H9 (cell line): ENCODE data around the gene ACSS2. TPM values are rescaled to one million over a fixed set of nuclear protein-coding genes. Genes with fewer than 3 reads are reported as not detected.

Experiments used
- DNase-seq: peaks from one replicate; pipeline ENCODE4 v3.0.0-alpha.2; 2017
- H2AFZ ChIP-seq: one replicate; pipeline ENCODE4 v1.6.1; 2013; ENCODE audit warnings: mild to moderate bottlenecking, low read length, control low read depth, moderate library complexity
- H2AK5ac ChIP-seq: 2 replicates; pipeline ENCODE4 v1.6.1; 2013; ENCODE audit warnings: low read length, control low read depth, mixed read lengths; ENCODE audit not compliant: insufficient read length
- H2BK120ac ChIP-seq: one replicate; pipeline ENCODE4 v1.6.1; 2013; ENCODE audit warnings: low read depth, mild to moderate bottlenecking, low read length, control low read depth, inconsistent platforms; ENCODE audit not compliant: poor library complexity, severe bottlenecking
- H2BK12ac ChIP-seq: 2 replicates; pipeline ENCODE4 v1.6.1; 2013; ENCODE audit warnings: low read length, control low read depth, mixed read lengths, low read depth; ENCODE audit not compliant: insufficient read length
- H2BK15ac ChIP-seq: 2 replicates; pipeline ENCODE4 v1.6.1; 2013; ENCODE audit warnings: low read depth, low read length, control low read depth
- H2BK20ac ChIP-seq: one replicate; pipeline ENCODE4 v1.6.1; 2013; ENCODE audit warnings: low read depth, mild to moderate bottlenecking, low read length, control low read depth, inconsistent platforms; ENCODE audit not compliant: poor library complexity, severe bottlenecking
- H2BK5ac ChIP-seq: 2 replicates; pipeline ENCODE4 v1.6.1; 2013; ENCODE audit warnings: low read length, control low read depth, mixed read lengths; ENCODE audit not compliant: insufficient read length
- H3K14ac ChIP-seq: 2 replicates; pipeline ENCODE4 v1.6.1; 2013; ENCODE audit warnings: low read length, control low read depth; ENCODE audit not compliant: insufficient read depth
- H3K18ac ChIP-seq: 2 replicates; pipeline ENCODE4 v1.6.1; 2013; ENCODE audit warnings: low read depth, mild to moderate bottlenecking, mixed read lengths, low read length, control low read depth; ENCODE audit not compliant: insufficient read length
- H3K23ac ChIP-seq: 2 replicates; pipeline ENCODE4 v1.6.1; 2013; ENCODE audit warnings: low read length, control low read depth, mixed read lengths, low read depth; ENCODE audit not compliant: insufficient read length
- H3K23me2 ChIP-seq: 2 replicates; pipeline ENCODE4 v1.6.1; 2013; ENCODE audit warnings: low read depth, mild to moderate bottlenecking, mixed read lengths, low read length, control low read depth; ENCODE audit not compliant: insufficient read length, poor library complexity, severe bottlenecking
- H3K27ac ChIP-seq: 2 replicates; pipeline ENCODE4 v1.5.1; 2013; ENCODE audit warnings: low read length, control low read depth, mixed read lengths, low read depth; ENCODE audit not compliant: insufficient read length
- H3K27me3 ChIP-seq: 2 replicates; pipeline ENCODE4 v1.6.1; 2013; ENCODE audit warnings: low read length, control low read depth, inconsistent platforms; ENCODE audit not compliant: insufficient read depth
- H3K4ac ChIP-seq: 2 replicates; pipeline ENCODE4 v1.6.1; 2013; ENCODE audit warnings: low read depth, mild to moderate bottlenecking, control low read depth, inconsistent platforms, low read length, moderate library complexity
- H3K4me1 ChIP-seq: 2 replicates; pipeline ENCODE4 v1.6.1; 2013; ENCODE audit warnings: low read length, control low read depth, inconsistent platforms; ENCODE audit not compliant: insufficient read depth
- H3K4me2 ChIP-seq: 2 replicates; pipeline ENCODE4 v1.6.1; 2013; ENCODE audit warnings: low read length, control low read depth, mixed read lengths; ENCODE audit not compliant: insufficient read length, insufficient read depth
- H3K56ac ChIP-seq: 2 replicates; pipeline ENCODE4 v1.6.1; 2013; ENCODE audit warnings: low read depth, mild to moderate bottlenecking, mixed read lengths, low read length, control low read depth; ENCODE audit not compliant: insufficient read length
- H3K79me1 ChIP-seq: 2 replicates; pipeline ENCODE4 v1.6.1; 2013; ENCODE audit warnings: low read depth, mild to moderate bottlenecking, moderate library complexity, low read length, control low read depth, inconsistent platforms; ENCODE audit not compliant: insufficient read depth, poor library complexity, severe bottlenecking
- H3K79me2 ChIP-seq: 2 replicates; pipeline ENCODE4 v1.6.1; 2013; ENCODE audit warnings: low read length, control low read depth, inconsistent platforms; ENCODE audit not compliant: insufficient read depth
- H3K9ac ChIP-seq: 2 replicates; pipeline ENCODE4 v1.6.1; 2013; ENCODE audit warnings: low read length, control low read depth, mixed read lengths; ENCODE audit not compliant: insufficient read length; ENCODE audit errors: extremely low read depth
- H3K9me3 ChIP-seq: one replicate; pipeline ENCODE4 v1.6.1; 2013; ENCODE audit warnings: low read depth, low read length, inconsistent platforms; ENCODE audit not compliant: control insufficient read depth
- H3T11ph ChIP-seq: one replicate; pipeline ENCODE4 v1.6.1; 2013; ENCODE audit warnings: mild to moderate bottlenecking, low read length, control low read depth, inconsistent platforms
- H4K20me1 ChIP-seq: one replicate; pipeline ENCODE4 v1.6.1; 2013; ENCODE audit not compliant: control insufficient read depth, insufficient read length, insufficient read depth
- H4K5ac ChIP-seq: 2 replicates; pipeline ENCODE4 v1.6.1; 2013; ENCODE audit warnings: low read depth, mild to moderate bottlenecking, mixed read lengths, low read length, control low read depth; ENCODE audit not compliant: insufficient read length
- H4K8ac ChIP-seq: replicated peaks from 2 replicates; pipeline ENCODE4 v1.6.1; 2013; ENCODE audit warnings: low read length, control low read depth, mixed read lengths, low read depth; ENCODE audit not compliant: insufficient read length
- H4K91ac ChIP-seq: 2 replicates; pipeline ENCODE4 v1.6.1; 2013; ENCODE audit warnings: low read depth, mild to moderate bottlenecking, moderate library complexity, mixed read lengths, low read length, control low read depth; ENCODE audit not compliant: insufficient read length
- H3K27ac Mint-ChIP-seq, 3 experiments: 2 replicates in 2 of 3; 3 replicates in 1 of 3; pipeline ENCODE4 v1.8.0; 2020 to 2021; ENCODE audit warnings: mixed read lengths in 3 of 3, mild to moderate bottlenecking in 1 of 3, moderate library complexity in 1 of 3
- H3K27me3 Mint-ChIP-seq: 2 replicates; pipeline ENCODE4 v1.8.0; 2021; ENCODE audit warnings: low read depth, mild to moderate bottlenecking, moderate library complexity, mixed read lengths
- H3K36me3 Mint-ChIP-seq, 3 experiments: 2 replicates in 2 of 3; 3 replicates in 1 of 3; pipeline ENCODE4 v1.8.0; 2020 to 2021; ENCODE audit warnings: low read depth in 3 of 3, mixed read lengths in 3 of 3; ENCODE audit not compliant: insufficient read depth in 1 of 3
- H3K4me1 Mint-ChIP-seq, 2 experiments: 2 replicates each; pipeline ENCODE4 v1.8.0; 2020; ENCODE audit warnings: mixed read lengths in 2 of 2
- H3K4me3 Mint-ChIP-seq, 2 experiments: 2 replicates in 1 of 2; 3 replicates in 1 of 2; pipeline ENCODE4 v1.8.0; 2020 to 2021; ENCODE audit warnings: mild to moderate bottlenecking in 2 of 2, mixed read lengths in 2 of 2, moderate library complexity in 1 of 2
- H3K9me3 Mint-ChIP-seq, 2 experiments: 2 replicates in 1 of 2; 3 replicates in 1 of 2; pipeline ENCODE4 v1.8.0; 2020; ENCODE audit warnings: mild to moderate bottlenecking in 2 of 2, mixed read lengths in 2 of 2, moderate library complexity in 1 of 2
- WGBS: extraction: QIAGEN DNeasy Blood & Tissue Kit; methylation state at CpG from one replicate; pipeline ENCODE4 v1.1.7; 2013; ENCODE audit warnings: missing lambda C conversion rate, low lambda C conversion rate, mixed read lengths; ENCODE audit not compliant: insufficient read length; ENCODE audit errors: extremely low coverage; 5-methylcytosine and 5-hydroxymethylcytosine counted together
- total RNA-seq: library from RNA; stranded (reverse); gene quantifications from 2 replicates; pipeline ENCODE4 v1.2.1, GENCODE V29; 2021
- TF ChIP-seq, protein P1 (sequence below): fragments of 200-600 bp; sonication (generic); conservative IDR thresholded peaks from 3 replicates; pipeline ENCODE4 v1.8.0; 2021; ENCODE audit warnings: antibody characterized with exemption, mild to moderate bottlenecking

ACSS2 gene
- total RNA-seq, 1 experiment from 2014 or later = 15.4 TPM

DNA sequence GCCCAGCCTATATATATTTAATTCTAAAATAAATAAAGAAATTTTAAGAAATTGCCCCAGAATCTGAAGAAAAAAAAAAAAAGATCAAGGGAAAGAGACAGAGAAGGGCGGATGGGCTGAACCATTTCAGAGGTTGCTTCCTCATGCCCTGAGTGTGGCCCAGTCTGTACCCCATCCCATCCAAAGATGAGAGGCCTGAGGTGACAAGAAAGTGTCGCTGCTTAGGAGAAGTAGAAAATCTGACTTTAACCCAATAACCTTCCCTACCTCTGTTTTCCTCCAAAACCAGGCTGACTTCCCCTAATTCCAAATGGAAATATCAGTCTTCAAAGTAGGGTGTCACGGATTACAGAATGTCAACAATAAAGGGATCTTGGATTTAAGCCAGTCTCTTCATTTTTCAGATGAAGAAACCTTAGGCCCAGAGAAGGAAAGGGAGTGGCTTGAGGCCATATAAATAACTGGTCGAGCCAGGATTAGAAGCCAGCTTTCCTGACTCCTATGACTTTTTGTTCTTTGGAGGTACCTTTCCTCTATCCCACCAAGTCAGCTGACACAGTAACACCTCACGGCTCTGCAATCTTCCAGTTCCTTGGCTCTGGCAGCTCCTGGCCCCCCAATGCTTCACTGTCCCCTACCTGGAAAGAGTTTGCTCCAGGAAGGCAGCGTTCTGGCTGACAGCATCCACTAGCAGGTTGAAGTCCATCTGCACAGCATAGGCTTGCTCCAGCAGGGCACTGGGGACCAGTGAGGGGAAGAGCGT, 69.1 kb downstream of the ACSS2 start:
- no peak overlapping the region for H3K27ac Mint-ChIP-seq
- no CpG with 5 or more reads among the region's 7 CpGs for WGBS
- no peak overlapping the region for H3K27ac ChIP-seq

More for the DNA sequence above, 69.1 kb downstream of the ACSS2 start:
- Histone ChIP-seq H3K23ac (no peak overlapping the region), H2BK15ac (no peak overlapping the region), H2BK5ac (no peak overlapping the region), H2BK20ac (no peak overlapping the region), H4K91ac (no peak overlapping the region), H3K27me3 (no peaks in the 10 kb centered on the region), H3K9ac (no peak overlapping the region), H2BK12ac (no peak overlapping the region), H2AK5ac (no peak overlapping the region), H3K79me1 (no peaks in the 10 kb centered on the region), H2BK120ac (no peak overlapping the region), H4K5ac (no peak overlapping the region), H3K4me2 (no peak overlapping the region), H3K4me1 (no peaks in the 10 kb centered on the region), H3K4ac (no peak overlapping the region), H3K23me2 (no peaks in the 10 kb centered on the region), H3K79me2 (no peaks in the 10 kb centered on the region), H4K8ac (no peak overlapping the region), H3K18ac (no peak overlapping the region), H4K20me1 (no peaks in the 10 kb centered on the region), H3K56ac (no peak overlapping the region), H2AFZ (no peak overlapping the region), H3K14ac (no peak overlapping the region), H3K9me3 (no peaks in the 10 kb centered on the region), H3T11ph (no peak overlapping the region)
- Mint-ChIP-seq H3K27me3 (no peaks in the 10 kb centered on the region), H3K9me3 (no peaks in the 10 kb centered on the region), H3K4me1 (no peaks in the 10 kb centered on the region), H3K4me3 (no peak overlapping the region), H3K36me3 (peaks cover 0 to 40% (median 17%) of the 10 kb centered on the region in 3 experiments; a peak in 5 of 7 replicates)
- TF ChIP-seq, protein P1, sequence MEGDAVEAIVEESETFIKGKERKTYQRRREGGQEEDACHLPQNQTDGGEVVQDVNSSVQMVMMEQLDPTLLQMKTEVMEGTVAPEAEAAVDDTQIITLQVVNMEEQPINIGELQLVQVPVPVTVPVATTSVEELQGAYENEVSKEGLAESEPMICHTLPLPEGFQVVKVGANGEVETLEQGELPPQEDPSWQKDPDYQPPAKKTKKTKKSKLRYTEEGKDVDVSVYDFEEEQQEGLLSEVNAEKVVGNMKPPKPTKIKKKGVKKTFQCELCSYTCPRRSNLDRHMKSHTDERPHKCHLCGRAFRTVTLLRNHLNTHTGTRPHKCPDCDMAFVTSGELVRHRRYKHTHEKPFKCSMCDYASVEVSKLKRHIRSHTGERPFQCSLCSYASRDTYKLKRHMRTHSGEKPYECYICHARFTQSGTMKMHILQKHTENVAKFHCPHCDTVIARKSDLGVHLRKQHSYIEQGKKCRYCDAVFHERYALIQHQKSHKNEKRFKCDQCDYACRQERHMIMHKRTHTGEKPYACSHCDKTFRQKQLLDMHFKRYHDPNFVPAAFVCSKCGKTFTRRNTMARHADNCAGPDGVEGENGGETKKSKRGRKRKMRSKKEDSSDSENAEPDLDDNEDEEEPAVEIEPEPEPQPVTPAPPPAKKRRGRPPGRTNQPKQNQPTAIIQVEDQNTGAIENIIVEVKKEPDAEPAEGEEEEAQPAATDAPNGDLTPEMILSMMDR = no peak
- no peak for DNase-seq
